GM12878 (cell line): ENCODE measurements around the gene CXCL1. TPM values are rescaled to one million over a fixed set of nuclear protein-coding genes. Genes with fewer than 3 reads are reported as not detected.

ENCODE experiments used
- ATAC-seq: fragments of 200-7000 bp; cut with Tn5 transposase; 3 replicates; pipeline ENCODE4 v1.9.1; 2020; ENCODE audit warnings: mild to moderate bottlenecking, moderate library complexity
- BruUV-seq: library from RNA; stranded (reverse); fragments of 400-500 nt; replicated peaks from 2 replicates; lab custom pipeline; 2021; lab: Mats Ljungman, UMichigan
- CTCF ChIA-PET: fragments of 300-600 bp; sonication (Branson Sonifier 250); formaldehyde crosslinking; extraction: SDS; loops from one replicate; lab custom pipeline; 2021; ENCODE audit warnings: inconsistent platforms; lab: Yijun Ruan, JAX
- POLR2A ChIA-PET: fragments of 350-600 bp; formaldehyde crosslinking; extraction: SDS; loops from one replicate; lab custom pipeline; 2021; ENCODE audit warnings: inconsistent platforms; lab: Charles Lee
- RAD21 ChIA-PET: fragments of 300-600 bp; sonication (Branson Sonifier 250); formaldehyde crosslinking; loops from one replicate; lab custom pipeline; 2023; ENCODE audit warnings: antibody characterized with exemption; ENCODE audit not compliant: unreplicated experiment; lab: Charles Lee
- SMC1A ChIA-PET: fragments of 300-600 bp; sonication (Branson Sonifier 250); formaldehyde crosslinking; loops from one replicate; lab custom pipeline; 2023; ENCODE audit not compliant: unreplicated experiment, uncharacterized antibody; lab: Charles Lee
- DNase-seq: peaks from one replicate; pipeline ENCODE4 v3.0.0-alpha.2; 2011; ENCODE audit warnings: low read depth, low spot score
- FAIRE-seq: peaks from 3 replicates; lab custom pipeline; 2011; peaks lifted over from hg19 to GRCh38; lab: Jason Lieb, UNC
- H2AFZ ChIP-seq: 2 replicates; pipeline ENCODE4 v1.6.0; 2011; ENCODE audit warnings: low read depth, low read length, control low read depth; ENCODE audit not compliant: control insufficient read depth
- H3K27ac ChIP-seq: 2 replicates; pipeline ENCODE4 v1.5.1; 2011; ENCODE audit warnings: control low read depth; ENCODE audit not compliant: control insufficient read depth, insufficient read depth
- H3K27me3 ChIP-seq, 2 experiments: replicated peaks in 1 of 2; 2 replicates each; pipeline versions ENCODE4 v1.6.0 to v1.6.1; 2011; ENCODE audit warnings: low read length in 1 of 2; ENCODE audit not compliant: control insufficient read depth in 2 of 2, insufficient read depth in 2 of 2
- H3K36me3 ChIP-seq, 2 experiments: 2 replicates each; pipeline ENCODE4 v1.5.1; 2011; ENCODE audit warnings: low read length in 1 of 2; ENCODE audit not compliant: control insufficient read depth in 2 of 2, insufficient read depth in 2 of 2
- H3K4me1 ChIP-seq: 2 replicates; pipeline ENCODE4 v1.6.1; 2011; ENCODE audit warnings: mild to moderate bottlenecking, low read length, moderate library complexity, mixed read lengths; ENCODE audit not compliant: control insufficient read depth, insufficient read depth
- H3K4me2 ChIP-seq: 2 replicates; pipeline ENCODE4 v1.6.0; 2011; ENCODE audit warnings: control low read depth; ENCODE audit not compliant: control insufficient read depth, insufficient read depth
- H3K4me3 ChIP-seq: fragments of 200-600 bp; sonication (generic); 2 replicates; pipeline ENCODE4 v1.5.1; 2016
- H3K79me2 ChIP-seq: 2 replicates; pipeline ENCODE4 v1.6.0; 2011; ENCODE audit warnings: low read length; ENCODE audit not compliant: control insufficient read depth, insufficient read depth
- H3K9ac ChIP-seq: 2 replicates; pipeline ENCODE4 v1.8.0; 2011; ENCODE audit warnings: low read length, control low read depth, mixed read lengths; ENCODE audit not compliant: control insufficient read depth, insufficient read depth
- H3K9me3 ChIP-seq: replicated peaks from 3 replicates; pipeline ENCODE4 v1.5.1; 2011; ENCODE audit warnings: mild to moderate bottlenecking, low read length; ENCODE audit not compliant: control insufficient read depth, insufficient read depth
- H4K20me1 ChIP-seq: 2 replicates; pipeline ENCODE4 v1.6.0; 2011; ENCODE audit not compliant: control insufficient read depth, insufficient read depth
- KDM1A ChIP-seq: fragments of 200-600 bp; sonication (generic); IDR thresholded peaks from 2 replicates; pipeline ENCODE4 v1.6.1; 2016; ENCODE audit warnings: borderline replicate concordance
- SP1 ChIP-seq: IDR thresholded peaks from one replicate; pipeline ENCODE4 v1.6.1; 2011; ENCODE audit warnings: low read depth, low read length
- YY1 ChIP-seq: IDR thresholded peaks from 2 replicates; pipeline ENCODE4 v1.6.1; 2011; ENCODE audit warnings: low read depth, mild to moderate bottlenecking, low read length
- WGBS: methylation state at CpG from one replicate; pipeline ENCODE4 v1.1.6; 2016; ENCODE audit warnings: low lambda C conversion rate; ENCODE audit not compliant: insufficient replicate concordance, insufficient coverage; ENCODE audit errors: missing lambda C conversion rate; 5-methylcytosine and 5-hydroxymethylcytosine counted together
- in situ Hi-C: fragments of 300-500 bp; cut with MboI; formaldehyde crosslinking; loops from 9 replicates; pipeline ENCODE4 v1.14.3; 2018; ENCODE audit warnings: mixed read lengths
- intact Hi-C: fragments of 100-400 bp; cut with micrococcal nuclease; formaldehyde crosslinking; loops from one replicate; pipeline ENCODE4 v1.14.2; 2022; ENCODE audit not compliant: unreplicated experiment
- polyA plus RNA-seq, 11 experiments: library from polyadenylated mRNA; depleted of rRNA in 4 of 11; unstranded in 6 of 11; stranded (reverse) in 5 of 11; fragments of >200 nt; fragmentation: Nextera tagmentation in 4 of 11; fragmentation: Illumina TruSeq in 1 of 11; extraction: Ambion mirVana in 4 of 11; extraction: Trizol in 1 of 11; gene quantifications; 1 replicate in 1 of 11; 2 replicates in 10 of 11; pipeline versions ENCODE4 v1.2.1 to v1.2.3, GENCODE V29; 2011 to 2016; ENCODE audit warnings: inconsistent platforms in 2 of 11, missing spikeins in 2 of 11, low read depth in 1 of 11
- total RNA-seq, 4 experiments: library from RNA; depleted of rRNA in 3 of 4; stranded (reverse); fragments of >200 nt in 3 of 4; fragmentation: Illumina TruSeq in 1 of 4; extraction: Trizol in 1 of 4; gene quantifications; 2 replicates each; pipeline versions ENCODE4 v1.2.1 to v1.2.3, GENCODE V29; 2013 to 2021
- TF ChIP-seq, protein P1 (sequence below): IDR thresholded peaks from 2 replicates; pipeline ENCODE4 v1.6.1; 2011; ENCODE audit warnings: mild to moderate bottlenecking, low read depth, low read length, moderate library complexity; ENCODE audit not compliant: insufficient replicate concordance

The CXCL1 gene
- total and polyA plus RNA-seq, 10 of the 15 experiments (the other 5 are each of a cell fraction or from before 2014, with no cell fraction given), result not detected

DNA sequence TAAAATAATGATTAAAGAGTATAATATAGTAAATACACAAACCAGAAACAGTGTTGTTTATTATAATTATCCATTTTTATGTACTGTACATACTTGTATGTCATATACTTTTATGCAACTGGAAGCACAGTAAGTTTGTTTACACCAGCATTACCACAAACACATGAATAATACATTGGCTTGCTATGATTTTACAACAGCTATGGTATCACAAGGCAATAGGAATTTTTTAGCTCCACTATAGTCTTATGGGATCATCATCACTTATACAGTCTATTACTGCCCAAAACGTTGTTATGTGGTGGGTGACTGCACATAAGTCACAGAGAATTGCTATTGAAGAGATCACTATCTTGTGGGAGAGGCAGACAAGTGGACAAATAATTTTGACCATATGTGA is 17.9 kb upstream of the CXCL1 start:
- no peaks in the 10 kb centered on the region for H3K9me3 ChIP-seq
- CTCF ChIA-PET, result interaction anchor here (2.1 kb wide), 1 partner anchor 8 kb away, joined by 7 read pairs; no protein-coding TSS in a partner anchor
- H4K20me1 ChIP-seq, result no peaks in the 10 kb centered on the region
- SMC1A ChIA-PET, result interaction anchor here (0.8 to 1.1 kb wide), 3 partner anchors 9 to 116 kb away, joined by 3 to 5 read pairs (median 4); no protein-coding TSS in a partner anchor
- DNase-seq, result no peak
- RAD21 ChIA-PET, result no interaction called here
- no peak for ATAC-seq
- 0% methylated on average over 1 of the region's 1 CpG for WGBS
- no peak overlapping the region for H3K4me2 ChIP-seq
- H3K27me3 ChIP-seq, result no peaks in the 10 kb centered on the region; a peak in 1 of 4 replicates
- H3K4me3 ChIP-seq, result no peak overlapping the region
- POLR2A ChIA-PET, result no interaction called here
- no peaks in the 10 kb centered on the region for H3K36me3 ChIP-seq
- no peak overlapping the region for H3K27ac ChIP-seq
- intact Hi-C loops, result no loop called here
- H3K9ac ChIP-seq, result no peak overlapping the region
- H3K79me2 ChIP-seq, result no peaks in the 10 kb centered on the region
- TF ChIP-seq YY1 (no peak), SP1 (no peak)
- TF ChIP-seq, all 136 proteins: peak for 0
- no peak for FAIRE-seq
- Histone ChIP-seq H2AFZ (no peak overlapping the region), H3K4me1 (no peaks in the 10 kb centered on the region)
- no TSS peak for BruUV-seq
- in situ Hi-C loops, result no loop called here

- no peak for FAIRE-seq
- in situ Hi-C loops, result no loop called here
Observed at GRCh38 chr4:73852771-73853170, 16.4 kb upstream of the CXCL1 start.

More at GRCh38 chr4:73852771-73853170, 16.4 kb upstream of the CXCL1 start:
- no peak for ATAC-seq
- no TSS peak for BruUV-seq
- Histone ChIP-seq H4K20me1 (no peaks in the 10 kb centered on the region), H3K27ac (no peak overlapping the region), H2AFZ (no peak overlapping the region), H3K27me3 (peaks cover 0 to 2% of the 10 kb centered on the region in 2 experiments; a peak in 1 of 4 replicates), H3K9ac (no peak overlapping the region), H3K36me3 (no peaks in the 10 kb centered on the region), H3K79me2 (no peaks in the 10 kb centered on the region), H3K9me3 (no peaks in the 10 kb centered on the region), H3K4me1 (no peaks in the 10 kb centered on the region), H3K4me3 (no peak overlapping the region), H3K4me2 (no peak overlapping the region)
- ChIA-PET SMC1A (no interaction called here), POLR2A (no interaction called here), CTCF (interaction anchor here (0.7 kb wide), 1 partner anchor 839 kb away, joined by 3 read pairs; no protein-coding TSS in a partner anchor), RAD21 (interaction anchor here (0.6 kb wide), 1 partner anchor 155 kb away, joined by 3 read pairs; no protein-coding TSS in a partner anchor)
- intact Hi-C loops, result no loop called here
- TF ChIP-seq, protein P1, sequence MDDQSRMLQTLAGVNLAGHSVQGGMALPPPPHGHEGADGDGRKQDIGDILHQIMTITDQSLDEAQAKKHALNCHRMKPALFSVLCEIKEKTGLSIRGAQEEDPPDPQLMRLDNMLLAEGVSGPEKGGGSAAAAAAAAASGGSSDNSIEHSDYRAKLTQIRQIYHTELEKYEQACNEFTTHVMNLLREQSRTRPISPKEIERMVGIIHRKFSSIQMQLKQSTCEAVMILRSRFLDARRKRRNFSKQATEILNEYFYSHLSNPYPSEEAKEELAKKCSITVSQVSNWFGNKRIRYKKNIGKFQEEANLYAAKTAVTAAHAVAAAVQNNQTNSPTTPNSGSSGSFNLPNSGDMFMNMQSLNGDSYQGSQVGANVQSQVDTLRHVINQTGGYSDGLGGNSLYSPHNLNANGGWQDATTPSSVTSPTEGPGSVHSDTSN, result no peak
- TF ChIP-seq SP1 (no peak), KDM1A (no peak)
- DNase-seq, result no peak
